Stimulated activated memory B cell treated with anti-CD40 and anti-IgM and Interleukin-4, amounts not matched to agents 10 μg/mL and 1 μg/mL and 100 μg/mL, for 72 hours (primary cell): ENCODE results near the gene CAMK2B.

Experiments used
- ATAC-seq: fragments of 150-1000 bp; cut with Tn5 transposase; 2 replicates; pipeline ENCODE4 v1.10.0; 2021
- H3K27ac Mint-ChIP-seq: one replicate; pipeline ENCODE4 v1.8.0; 2022; ENCODE audit warnings: mild to moderate bottlenecking, mixed read lengths
- H3K27me3 Mint-ChIP-seq: one replicate; pipeline ENCODE4 v1.8.0; 2022; ENCODE audit warnings: mixed read lengths
- H3K36me3 Mint-ChIP-seq: one replicate; pipeline ENCODE4 v1.8.0; 2022; ENCODE audit warnings: mixed read lengths
- H3K4me1 Mint-ChIP-seq: one replicate; pipeline ENCODE4 v1.8.0; 2022; ENCODE audit warnings: mixed read lengths
- H3K4me3 Mint-ChIP-seq: one replicate; pipeline ENCODE4 v1.8.0; 2022; ENCODE audit warnings: mild to moderate bottlenecking, moderate library complexity, mixed read lengths
- H3K9me3 Mint-ChIP-seq: one replicate; pipeline ENCODE4 v1.8.0; 2022; ENCODE audit warnings: mixed read lengths

The CAMK2B gene

GRCh38 chr7:44288811-44289340, 36.5 kb downstream of the CAMK2B start:
- peaks cover 32% of the 10 kb centered on the region for H3K27me3 Mint-ChIP-seq
- no peaks in the 10 kb centered on the region for H3K36me3 Mint-ChIP-seq
- peaks cover 14% of the 10 kb centered on the region for H3K4me1 Mint-ChIP-seq
- no peak overlapping the region for H3K27ac Mint-ChIP-seq
- no peak overlapping the region for H3K4me3 Mint-ChIP-seq
- no peaks in the 10 kb centered on the region for H3K9me3 Mint-ChIP-seq
- ATAC-seq: no peak

- no peaks in the 10 kb centered on the region for H3K9me3 Mint-ChIP-seq
- no peak overlapping the region for H3K27ac Mint-ChIP-seq
- no peak overlapping the region for H3K4me3 Mint-ChIP-seq
- no peak for ATAC-seq
- peaks cover 14% of the 10 kb centered on the region for H3K4me1 Mint-ChIP-seq
- no peaks in the 10 kb centered on the region for H3K36me3 Mint-ChIP-seq
- peaks cover 29% of the 10 kb centered on the region for H3K27me3 Mint-ChIP-seq
Measured at GRCh38 chr7:44288381-44288685, 37.1 kb downstream of the CAMK2B start.

GRCh38 chr7:44287488-44288380, 37.7 kb downstream of the CAMK2B start:
- H3K4me3 Mint-ChIP-seq: no peak overlapping the region
- H3K4me1 Mint-ChIP-seq: peaks cover 14% of the 10 kb centered on the region
- no peak for ATAC-seq
- peaks cover 23% of the 10 kb centered on the region for H3K27me3 Mint-ChIP-seq
- no peak overlapping the region for H3K27ac Mint-ChIP-seq
- no peaks in the 10 kb centered on the region for H3K9me3 Mint-ChIP-seq
- H3K36me3 Mint-ChIP-seq: no peaks in the 10 kb centered on the region

- no peak for ATAC-seq
- Mint-ChIP-seq H3K4me1 (peaks cover 14% of the 10 kb centered on the region), H3K27me3 (peaks cover 24% of the 10 kb centered on the region), H3K4me3 (no peak overlapping the region), H3K9me3 (no peaks in the 10 kb centered on the region), H3K27ac (no peak overlapping the region), H3K36me3 (no peaks in the 10 kb centered on the region)
Measured at GRCh38 chr7:44286618-44287487, 38.5 kb downstream of the CAMK2B start.

GRCh38 chr7:44286182-44286617, 39.2 kb downstream of the CAMK2B start:
- H3K36me3 Mint-ChIP-seq: no peaks in the 10 kb centered on the region
- no peak overlapping the region for H3K4me3 Mint-ChIP-seq
- no peaks in the 10 kb centered on the region for H3K9me3 Mint-ChIP-seq
- no peak for ATAC-seq
- H3K27ac Mint-ChIP-seq: no peak overlapping the region
- peaks cover 27% of the 10 kb centered on the region for H3K27me3 Mint-ChIP-seq
- peaks cover 14% of the 10 kb centered on the region for H3K4me1 Mint-ChIP-seq

GRCh38 chr7:44285561-44285960, 39.8 kb downstream of the CAMK2B start:
- Mint-ChIP-seq H3K4me3 (no peak overlapping the region), H3K36me3 (no peaks in the 10 kb centered on the region), H3K27ac (no peak overlapping the region), H3K9me3 (no peaks in the 10 kb centered on the region), H3K4me1 (peaks cover 14% of the 10 kb centered on the region), H3K27me3 (peaks cover 20% of the 10 kb centered on the region)
- ATAC-seq: no peak

GRCh38 chr7:44284881-44285541, 40.4 kb downstream of the CAMK2B start:
- Mint-ChIP-seq H3K27me3 (peaks cover 15% of the 10 kb centered on the region), H3K4me1 (peaks cover 14% of the 10 kb centered on the region), H3K36me3 (no peaks in the 10 kb centered on the region), H3K9me3 (no peaks in the 10 kb centered on the region), H3K27ac (no peak overlapping the region), H3K4me3 (no peak overlapping the region)
- ATAC-seq: no peak

- H3K27ac Mint-ChIP-seq: no peak overlapping the region
- H3K27me3 Mint-ChIP-seq: peaks cover 8% of the 10 kb centered on the region
- no peaks in the 10 kb centered on the region for H3K9me3 Mint-ChIP-seq
- no peak overlapping the region for H3K4me3 Mint-ChIP-seq
- ATAC-seq: no peak
- H3K4me1 Mint-ChIP-seq: peaks cover 14% of the 10 kb centered on the region
- H3K36me3 Mint-ChIP-seq: no peaks in the 10 kb centered on the region
Measured at GRCh38 chr7:44284216-44284615, 41.2 kb downstream of the CAMK2B start.

- no peak for ATAC-seq
- H3K4me1 Mint-ChIP-seq: peaks cover 14% of the 10 kb centered on the region
- H3K4me3 Mint-ChIP-seq: no peak overlapping the region
- H3K36me3 Mint-ChIP-seq: no peaks in the 10 kb centered on the region
- no peak overlapping the region for H3K27ac Mint-ChIP-seq
- no peaks in the 10 kb centered on the region for H3K9me3 Mint-ChIP-seq
- H3K27me3 Mint-ChIP-seq: peaks cover 8% of the 10 kb centered on the region
Measured at GRCh38 chr7:44283381-44284211, 41.8 kb downstream of the CAMK2B start.

GRCh38 chr7:44282601-44283171, 42.7 kb downstream of the CAMK2B start:
- Mint-ChIP-seq H3K9me3 (no peaks in the 10 kb centered on the region), H3K27ac (no peak overlapping the region), H3K4me1 (peaks cover 14% of the 10 kb centered on the region), H3K36me3 (no peaks in the 10 kb centered on the region), H3K4me3 (no peak overlapping the region), H3K27me3 (peaks cover 8% of the 10 kb centered on the region)
- no peak for ATAC-seq

- H3K36me3 Mint-ChIP-seq: no peaks in the 10 kb centered on the region
- H3K9me3 Mint-ChIP-seq: no peaks in the 10 kb centered on the region
- ATAC-seq: no peak
- H3K27ac Mint-ChIP-seq: no peak overlapping the region
- peaks cover 8% of the 10 kb centered on the region for H3K27me3 Mint-ChIP-seq
- H3K4me1 Mint-ChIP-seq: peaks cover 8% of the 10 kb centered on the region
- no peak overlapping the region for H3K4me3 Mint-ChIP-seq
Measured at GRCh38 chr7:44281811-44282600, 43.4 kb downstream of the CAMK2B start.

GRCh38 chr7:44280993-44281721, 44.2 kb downstream of the CAMK2B start:
- no peak for ATAC-seq
- peaks cover 8% of the 10 kb centered on the region for H3K27me3 Mint-ChIP-seq
- H3K36me3 Mint-ChIP-seq: no peaks in the 10 kb centered on the region
- H3K4me3 Mint-ChIP-seq: no peak overlapping the region
- no peaks in the 10 kb centered on the region for H3K4me1 Mint-ChIP-seq
- no peak overlapping the region for H3K27ac Mint-ChIP-seq
- H3K9me3 Mint-ChIP-seq: no peaks in the 10 kb centered on the region

GRCh38 chr7:44280636-44280992, 44.8 kb downstream of the CAMK2B start:
- Mint-ChIP-seq H3K27ac (no peak overlapping the region), H3K4me3 (no peak overlapping the region), H3K4me1 (no peaks in the 10 kb centered on the region), H3K9me3 (no peaks in the 10 kb centered on the region), H3K36me3 (no peaks in the 10 kb centered on the region), H3K27me3 (peaks cover 13% of the 10 kb centered on the region)
- no peak for ATAC-seq
